ENCODE data around the gene WDR37.

WDR37 gene

DNA sequence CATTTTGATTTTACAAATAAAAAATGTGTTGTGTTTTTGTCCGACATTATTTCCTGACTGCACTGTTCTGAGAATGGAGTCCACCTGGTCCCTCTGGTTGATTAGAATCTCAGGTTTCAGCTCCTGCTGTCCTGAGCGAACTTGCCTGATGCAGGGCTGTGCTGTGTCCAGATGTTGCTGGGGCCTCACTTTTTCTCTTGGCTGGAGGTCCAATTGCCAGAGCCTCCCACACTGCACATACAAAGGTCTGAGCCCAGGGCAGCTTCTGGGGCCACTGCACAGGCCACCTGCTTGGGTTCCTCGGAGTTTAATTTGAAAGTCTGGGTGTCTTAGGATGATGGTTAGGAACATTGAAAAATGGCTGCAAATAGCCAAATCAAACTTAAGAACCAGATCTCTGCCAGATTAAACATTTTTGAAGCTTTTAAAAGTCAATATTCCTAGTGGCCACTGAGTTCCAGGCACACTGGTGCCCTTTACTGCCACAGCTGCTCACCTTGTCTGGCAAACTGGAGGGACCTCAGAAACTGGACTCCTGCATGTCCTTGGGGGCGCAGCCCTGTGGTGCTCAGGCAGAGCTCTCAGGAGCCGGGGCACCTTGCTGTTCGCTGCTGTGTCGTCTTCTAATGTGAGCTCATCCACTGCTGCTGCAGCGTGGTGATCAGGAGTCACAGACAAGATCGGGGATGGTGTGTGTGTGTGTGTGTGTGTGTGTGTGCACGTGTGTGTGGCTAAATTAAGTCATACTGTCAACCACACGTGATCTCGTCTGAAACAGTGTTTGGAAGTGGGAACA, 75.0 kb downstream of the WDR37 start:
- Histone ChIP-seq H3K27me3 (ENCODE audit: insufficient read depth, low read depth, severe bottlenecking) (no peaks in the 10 kb centered on the region), H3K4me3 (ENCODE audit: low read depth, low read length) (no peak overlapping the region), H3K9me3 (ENCODE audit: severe bottlenecking) (no peaks in the 10 kb centered on the region), H3K36me3 (no peaks in the 10 kb centered on the region), H3K27ac (no peak overlapping the region)
- TF ChIP-seq, protein P1, sequence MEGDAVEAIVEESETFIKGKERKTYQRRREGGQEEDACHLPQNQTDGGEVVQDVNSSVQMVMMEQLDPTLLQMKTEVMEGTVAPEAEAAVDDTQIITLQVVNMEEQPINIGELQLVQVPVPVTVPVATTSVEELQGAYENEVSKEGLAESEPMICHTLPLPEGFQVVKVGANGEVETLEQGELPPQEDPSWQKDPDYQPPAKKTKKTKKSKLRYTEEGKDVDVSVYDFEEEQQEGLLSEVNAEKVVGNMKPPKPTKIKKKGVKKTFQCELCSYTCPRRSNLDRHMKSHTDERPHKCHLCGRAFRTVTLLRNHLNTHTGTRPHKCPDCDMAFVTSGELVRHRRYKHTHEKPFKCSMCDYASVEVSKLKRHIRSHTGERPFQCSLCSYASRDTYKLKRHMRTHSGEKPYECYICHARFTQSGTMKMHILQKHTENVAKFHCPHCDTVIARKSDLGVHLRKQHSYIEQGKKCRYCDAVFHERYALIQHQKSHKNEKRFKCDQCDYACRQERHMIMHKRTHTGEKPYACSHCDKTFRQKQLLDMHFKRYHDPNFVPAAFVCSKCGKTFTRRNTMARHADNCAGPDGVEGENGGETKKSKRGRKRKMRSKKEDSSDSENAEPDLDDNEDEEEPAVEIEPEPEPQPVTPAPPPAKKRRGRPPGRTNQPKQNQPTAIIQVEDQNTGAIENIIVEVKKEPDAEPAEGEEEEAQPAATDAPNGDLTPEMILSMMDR (IDR thresholded peaks at IDR 0.05; ENCODE audit: low read depth, low read length), result no peak
- no peak for DNase-seq

DNA sequence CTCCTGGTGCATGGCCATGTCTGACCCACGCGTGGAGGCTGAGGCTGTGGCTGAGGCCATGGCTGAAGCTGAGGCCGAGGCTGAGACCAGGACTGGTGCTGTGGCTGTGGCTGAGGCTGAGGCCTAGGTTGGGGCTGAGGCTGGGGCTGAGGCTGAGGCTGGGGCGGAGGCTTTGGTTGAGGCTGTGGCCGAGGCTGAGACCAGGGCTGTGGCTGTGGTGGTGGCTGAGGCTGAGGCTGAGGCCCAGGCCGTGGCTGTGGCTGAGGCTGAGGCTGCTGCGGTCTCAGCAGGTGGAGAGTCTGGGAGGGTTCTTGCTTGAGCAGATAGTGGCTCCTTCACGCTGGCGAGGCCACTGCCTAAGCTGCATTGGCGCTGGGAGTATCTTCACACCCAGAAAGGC, 76.4 kb downstream of the WDR37 start:
- Histone ChIP-seq H3K27ac (no peak overlapping the region), H3K27me3 (ENCODE audit: insufficient read depth, low read depth, severe bottlenecking) (no peaks in the 10 kb centered on the region), H3K4me3 (ENCODE audit: low read depth, low read length) (no peak overlapping the region), H3K9me3 (ENCODE audit: severe bottlenecking) (no peaks in the 10 kb centered on the region), H3K36me3 (no peaks in the 10 kb centered on the region)
- TF ChIP-seq, protein P1 (IDR thresholded peaks at IDR 0.05; ENCODE audit: low read depth, low read length), result no peak
- no peak for DNase-seq

- DNase-seq, result no peak
- Histone ChIP-seq H3K36me3 (no peaks in the 10 kb centered on the region), H3K27ac (no peak overlapping the region), H3K9me3 (ENCODE audit: severe bottlenecking) (no peaks in the 10 kb centered on the region), H3K4me3 (ENCODE audit: low read depth, low read length) (no peak overlapping the region), H3K27me3 (ENCODE audit: insufficient read depth, low read depth, severe bottlenecking) (no peaks in the 10 kb centered on the region)
- TF ChIP-seq, protein P1 (IDR thresholded peaks at IDR 0.05; ENCODE audit: low read depth, low read length), result no peak
These were observed 77.4 kb downstream of the WDR37 start for GRCh38 chr10:1133495-1134045.

DNA sequence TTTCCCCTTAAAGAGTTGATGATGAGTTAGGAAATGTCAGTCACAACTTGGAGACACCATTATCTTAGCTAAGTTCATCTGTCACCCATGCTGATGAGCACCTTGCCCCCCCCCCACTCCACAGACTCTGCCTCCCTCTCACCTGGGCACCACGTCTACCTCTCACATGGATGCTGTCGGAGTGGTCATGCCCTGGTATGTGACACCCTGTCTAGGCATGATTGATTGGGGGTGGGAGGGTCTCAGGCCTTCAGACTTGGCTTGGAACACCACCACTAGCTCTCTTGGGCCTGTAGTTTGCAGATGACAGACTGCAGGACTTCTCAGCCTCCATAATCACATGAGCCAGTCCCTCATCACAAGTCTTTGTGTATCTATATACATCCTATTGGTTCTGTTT, 78.0 kb downstream of the WDR37 start:
- no peak for DNase-seq
- H3K4me3 ChIP-seq (ENCODE audit: low read depth, low read length), result no peak overlapping the region
- no peaks in the 10 kb centered on the region for H3K36me3 ChIP-seq
- H3K27me3 ChIP-seq (ENCODE audit: insufficient read depth, low read depth, severe bottlenecking), result no peaks in the 10 kb centered on the region
- no peaks in the 10 kb centered on the region for H3K9me3 ChIP-seq (ENCODE audit: severe bottlenecking)
- TF ChIP-seq, protein P1 (IDR thresholded peaks at IDR 0.05; ENCODE audit: low read depth, low read length), result no peak
- no peak overlapping the region for H3K27ac ChIP-seq

DNA sequence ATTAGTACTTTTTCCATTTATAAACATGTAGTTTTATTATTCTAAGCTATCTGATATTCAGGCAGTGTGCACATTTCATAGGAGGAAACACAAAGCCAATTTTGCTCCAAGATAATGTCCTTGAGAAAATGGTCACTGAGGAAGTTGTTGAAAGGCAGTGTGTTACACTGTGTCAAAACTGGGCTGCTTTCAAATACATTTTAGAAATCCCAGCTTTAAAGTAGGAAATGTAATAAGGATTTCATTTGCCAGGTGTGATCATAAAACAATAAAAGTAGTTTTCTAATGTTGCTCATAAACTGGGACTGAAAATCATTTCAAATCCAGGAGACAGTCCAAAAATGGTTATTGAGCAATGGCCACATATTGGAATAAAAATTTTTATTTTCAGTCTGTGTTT, 80.1 kb downstream of the WDR37 start:
- no peak for DNase-seq
- Histone ChIP-seq H3K9me3 (ENCODE audit: severe bottlenecking) (no peaks in the 10 kb centered on the region), H3K27me3 (ENCODE audit: insufficient read depth, low read depth, severe bottlenecking) (no peaks in the 10 kb centered on the region), H3K27ac (no peak overlapping the region), H3K4me3 (ENCODE audit: low read depth, low read length) (no peak overlapping the region), H3K36me3 (no peaks in the 10 kb centered on the region)
- TF ChIP-seq, protein P1 (IDR thresholded peaks at IDR 0.05; ENCODE audit: low read depth, low read length), result no peak

All from WERI-Rb-1 (cell line).